BE2C (cell line): Measurements from ENCODE around the gene WWC2.

Experiments used
- DNase-seq: peaks from one replicate; pipeline ENCODE4 v3.0.0-alpha.2; 2020
- H3K27me3 ChIP-seq: fragments of 250-450 bp; sonication (Bioruptor Pico); 2 replicates; pipeline ENCODE4 v1.5.1; 2020; ENCODE audit warnings: mild to moderate bottlenecking
- H3K36me3 ChIP-seq: fragments of 250-450 bp; sonication (Bioruptor Pico); 2 replicates; pipeline ENCODE4 v1.5.1; 2020; ENCODE audit warnings: mild to moderate bottlenecking
- H3K4me1 ChIP-seq: fragments of 250-450 bp; sonication (Bioruptor Pico); 2 replicates; pipeline ENCODE4 v1.5.1; 2020
- H3K4me3 ChIP-seq: 2 replicates; pipeline ENCODE4 v1.5.1; 2011; ENCODE audit warnings: low read depth, low read length
- H3K9me3 ChIP-seq: fragments of 250-450 bp; sonication (Bioruptor Pico); 2 replicates; pipeline ENCODE4 v1.5.1; 2020
- TF ChIP-seq, protein P1 (sequence below): IDR thresholded peaks from 2 replicates; pipeline ENCODE4 v1.5.1; 2012; ENCODE audit warnings: mild to moderate bottlenecking, low read depth, low read length

Gene WWC2

DNA sequence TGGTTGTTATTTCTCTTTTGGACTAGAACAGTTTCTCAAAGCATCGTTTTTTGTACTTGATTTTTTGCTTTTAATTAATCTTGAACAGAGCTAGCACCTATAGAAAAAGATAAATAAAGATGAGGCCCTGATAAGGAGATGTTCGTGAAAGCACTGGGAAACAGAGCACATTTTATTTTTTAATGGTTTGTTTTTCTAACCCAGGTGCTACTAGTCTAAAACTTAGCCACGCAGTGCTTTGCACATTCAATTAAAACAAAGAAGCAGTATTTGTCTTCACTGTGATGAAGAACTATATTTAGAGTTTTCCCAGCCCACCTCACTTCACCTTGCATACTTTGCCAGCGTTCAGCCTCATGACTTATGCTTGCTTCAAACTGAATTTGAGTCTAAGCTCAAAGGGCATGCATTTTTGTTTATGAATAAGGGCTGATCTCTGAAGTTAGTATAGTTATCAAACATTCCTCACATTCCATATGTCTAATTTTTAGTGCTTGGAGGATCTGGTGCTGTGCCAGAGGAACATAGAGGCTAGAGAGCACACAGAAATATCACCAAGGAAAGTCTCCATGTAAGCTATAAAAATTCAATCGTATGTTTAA is 76.7 kb downstream of the WWC2 start:
- TF ChIP-seq, protein P1, sequence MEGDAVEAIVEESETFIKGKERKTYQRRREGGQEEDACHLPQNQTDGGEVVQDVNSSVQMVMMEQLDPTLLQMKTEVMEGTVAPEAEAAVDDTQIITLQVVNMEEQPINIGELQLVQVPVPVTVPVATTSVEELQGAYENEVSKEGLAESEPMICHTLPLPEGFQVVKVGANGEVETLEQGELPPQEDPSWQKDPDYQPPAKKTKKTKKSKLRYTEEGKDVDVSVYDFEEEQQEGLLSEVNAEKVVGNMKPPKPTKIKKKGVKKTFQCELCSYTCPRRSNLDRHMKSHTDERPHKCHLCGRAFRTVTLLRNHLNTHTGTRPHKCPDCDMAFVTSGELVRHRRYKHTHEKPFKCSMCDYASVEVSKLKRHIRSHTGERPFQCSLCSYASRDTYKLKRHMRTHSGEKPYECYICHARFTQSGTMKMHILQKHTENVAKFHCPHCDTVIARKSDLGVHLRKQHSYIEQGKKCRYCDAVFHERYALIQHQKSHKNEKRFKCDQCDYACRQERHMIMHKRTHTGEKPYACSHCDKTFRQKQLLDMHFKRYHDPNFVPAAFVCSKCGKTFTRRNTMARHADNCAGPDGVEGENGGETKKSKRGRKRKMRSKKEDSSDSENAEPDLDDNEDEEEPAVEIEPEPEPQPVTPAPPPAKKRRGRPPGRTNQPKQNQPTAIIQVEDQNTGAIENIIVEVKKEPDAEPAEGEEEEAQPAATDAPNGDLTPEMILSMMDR: no peak
- Histone ChIP-seq H3K36me3 (no peaks in the 10 kb centered on the region), H3K4me3 (no peak overlapping the region), H3K9me3 (no peaks in the 10 kb centered on the region), H3K4me1 (no peaks in the 10 kb centered on the region; the same call in 1 of the 2 replicates), H3K27me3 (no peaks in the 10 kb centered on the region)
- no peak for DNase-seq

GRCh38 chr4:183177001-183177400 is 77.9 kb downstream of the WWC2 start:
- no peaks in the 10 kb centered on the region; the same call in 1 of the 2 replicates for H3K4me1 ChIP-seq
- TF ChIP-seq, protein P1: no peak
- no peak overlapping the region for H3K4me3 ChIP-seq
- no peaks in the 10 kb centered on the region for H3K9me3 ChIP-seq
- no peaks in the 10 kb centered on the region for H3K27me3 ChIP-seq
- H3K36me3 ChIP-seq: no peaks in the 10 kb centered on the region
- DNase-seq: no peak

DNA sequence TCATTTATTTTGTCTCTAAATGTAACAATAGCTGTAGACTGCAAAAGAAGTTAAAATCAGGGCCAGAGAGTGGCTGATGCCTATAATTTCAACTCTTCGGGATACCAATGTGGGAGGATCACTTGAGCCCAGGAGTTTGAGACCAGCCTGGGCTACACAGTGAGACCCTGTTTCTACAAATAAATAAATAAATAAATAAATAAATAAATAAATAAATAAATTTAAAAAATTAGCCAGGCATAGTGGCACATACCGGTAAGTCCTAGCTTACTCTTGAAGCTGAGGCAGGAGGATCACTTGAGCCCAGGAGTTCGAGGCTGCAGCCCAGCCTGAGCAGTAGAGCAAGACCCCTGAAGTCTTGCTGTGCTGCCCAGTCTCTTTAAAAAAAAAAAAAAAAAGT is 79.1 kb downstream of the WWC2 start:
- no peak for DNase-seq
- H3K4me1 ChIP-seq: no peaks in the 10 kb centered on the region; the same call in 1 of the 2 replicates
- TF ChIP-seq, protein P1: no peak

GRCh38 chr4:183180096-183180495 is 81.0 kb downstream of the WWC2 start:
- Histone ChIP-seq H3K4me1 (no peaks in the 10 kb centered on the region), H3K4me3 (no peak overlapping the region)

More for the DNA sequence above, 79.1 kb downstream of the WWC2 start:
- no peaks in the 10 kb centered on the region for H3K27me3 ChIP-seq
- no peak overlapping the region for H3K4me3 ChIP-seq
- no peaks in the 10 kb centered on the region for H3K9me3 ChIP-seq
- H3K36me3 ChIP-seq: no peaks in the 10 kb centered on the region

DNA sequence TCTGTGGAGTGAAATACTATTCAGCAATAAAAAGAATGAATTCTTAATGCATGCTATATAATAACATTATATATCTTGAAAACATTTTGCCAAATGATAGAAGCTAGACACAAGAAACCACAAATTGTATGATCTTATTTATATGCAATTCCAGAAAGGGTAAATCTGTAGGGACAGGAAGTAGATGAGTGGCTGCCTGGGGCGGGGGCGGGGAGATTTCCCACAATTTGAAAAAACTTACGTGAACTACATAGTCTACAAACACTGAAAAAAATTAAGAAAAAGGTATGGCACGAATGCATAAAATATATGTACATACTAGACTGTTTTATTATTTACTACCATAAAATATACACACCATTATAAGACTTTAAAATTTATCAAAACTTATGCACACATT is 81.6 kb downstream of the WWC2 start:
- Histone ChIP-seq H3K27me3 (no peaks in the 10 kb centered on the region), H3K9me3 (peaks cover 4% of the 10 kb centered on the region), H3K4me3 (no peak overlapping the region), H3K4me1 (no peaks in the 10 kb centered on the region), H3K36me3 (peaks cover 3% of the 10 kb centered on the region; the same call in 1 of the 2 replicates)
- DNase-seq: no peak
- TF ChIP-seq, protein P1: no peak

More at GRCh38 chr4:183180096-183180495, 81.0 kb downstream of the WWC2 start:
- no peak for DNase-seq
- TF ChIP-seq, protein P1: no peak
- Histone ChIP-seq H3K36me3 (peaks cover 3% of the 10 kb centered on the region; the same call in 1 of the 2 replicates), H3K9me3 (peaks cover 4% of the 10 kb centered on the region), H3K27me3 (no peaks in the 10 kb centered on the region)

GRCh38 chr4:183181081-183181480 is 82.0 kb downstream of the WWC2 start:
- Histone ChIP-seq H3K9me3 (peaks cover 4% of the 10 kb centered on the region), H3K4me3 (no peak overlapping the region), H3K27me3 (no peaks in the 10 kb centered on the region), H3K36me3 (peaks cover 3% of the 10 kb centered on the region; the same call in 1 of the 2 replicates), H3K4me1 (no peaks in the 10 kb centered on the region)
- DNase-seq: no peak
- TF ChIP-seq, protein P1: no peak
